ENCODE results near the gene SRGN.

- TF ChIP-seq POLR2AphosphoS5 (IDR thresholded peaks at IDR 0.05) (no peak), MXI1 (conservative IDR thresholded peaks at IDR 0.05; ENCODE audit: poor library complexity, severe bottlenecking) (no peak), TAF1 (IDR thresholded peaks at IDR 0.05; ENCODE audit: low read depth) (no peak), EZH2 (IDR thresholded peaks at IDR 0.05; ENCODE audit: borderline replicate concordance, insufficient read depth, low read length, poor library complexity, severe bottlenecking) (no peak), RAD21 (conservative IDR thresholded peaks at IDR 0.05) (no peak), REST (IDR thresholded peaks at IDR 0.05; ENCODE audit: borderline replicate concordance) (no peak), EP300 (conservative IDR thresholded peaks at IDR 0.05; ENCODE audit: poor library complexity, severe bottlenecking) (no peak), SMC3 (conservative IDR thresholded peaks at IDR 0.05; ENCODE audit: poor library complexity) (no peak)
- TF ChIP-seq, protein P1, sequence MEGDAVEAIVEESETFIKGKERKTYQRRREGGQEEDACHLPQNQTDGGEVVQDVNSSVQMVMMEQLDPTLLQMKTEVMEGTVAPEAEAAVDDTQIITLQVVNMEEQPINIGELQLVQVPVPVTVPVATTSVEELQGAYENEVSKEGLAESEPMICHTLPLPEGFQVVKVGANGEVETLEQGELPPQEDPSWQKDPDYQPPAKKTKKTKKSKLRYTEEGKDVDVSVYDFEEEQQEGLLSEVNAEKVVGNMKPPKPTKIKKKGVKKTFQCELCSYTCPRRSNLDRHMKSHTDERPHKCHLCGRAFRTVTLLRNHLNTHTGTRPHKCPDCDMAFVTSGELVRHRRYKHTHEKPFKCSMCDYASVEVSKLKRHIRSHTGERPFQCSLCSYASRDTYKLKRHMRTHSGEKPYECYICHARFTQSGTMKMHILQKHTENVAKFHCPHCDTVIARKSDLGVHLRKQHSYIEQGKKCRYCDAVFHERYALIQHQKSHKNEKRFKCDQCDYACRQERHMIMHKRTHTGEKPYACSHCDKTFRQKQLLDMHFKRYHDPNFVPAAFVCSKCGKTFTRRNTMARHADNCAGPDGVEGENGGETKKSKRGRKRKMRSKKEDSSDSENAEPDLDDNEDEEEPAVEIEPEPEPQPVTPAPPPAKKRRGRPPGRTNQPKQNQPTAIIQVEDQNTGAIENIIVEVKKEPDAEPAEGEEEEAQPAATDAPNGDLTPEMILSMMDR (IDR thresholded peaks at IDR 0.05; ENCODE audit: poor library complexity, severe bottlenecking) = no peak
These were observed 53.4 kb downstream of the SRGN start for GRCh38 chr10:69141304-69141703.

All from neural cell (in vitro differentiated cells).